Erythroblast (primary cell): Measurements from ENCODE around the gene HSPA13.

Source experiments
- GATA1 ChIP-seq: IDR thresholded peaks from 2 replicates; pipeline ENCODE4 v1.6.1; 2011; ENCODE audit warnings: low read depth, mild to moderate bottlenecking, control low read depth, low read length, moderate library complexity
- POLR2A ChIP-seq: IDR thresholded peaks from 2 replicates; pipeline ENCODE4 v1.6.1; 2011; ENCODE audit warnings: mild to moderate bottlenecking, low read length

DNA sequence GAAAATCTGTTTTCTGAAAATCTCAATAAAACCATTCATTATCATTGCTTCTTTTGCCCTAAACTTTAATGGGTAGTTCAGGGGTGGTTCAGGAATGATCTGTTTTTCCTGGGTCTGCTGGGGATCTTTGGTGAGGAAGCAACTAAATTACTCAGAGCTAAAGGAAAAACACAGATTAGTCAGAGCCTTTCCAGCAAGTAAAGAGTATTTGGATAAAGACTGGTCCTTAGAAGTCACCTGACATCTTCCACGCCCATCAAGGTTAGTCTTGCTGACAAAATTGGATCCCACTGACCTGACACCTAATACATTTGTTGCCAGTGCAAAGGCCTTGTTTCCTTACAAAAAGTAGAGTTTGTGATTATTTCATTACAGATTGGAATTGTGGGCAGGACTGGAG lies 24.2 kb downstream of the HSPA13 start:
- no peak for TF ChIP-seq POLR2A
- TF ChIP-seq GATA1, result no peak
